Neural cell (in vitro differentiated cells): Measurements from ENCODE around the gene SPATS2. TPM values are rescaled to one million over a fixed set of nuclear protein-coding genes. Genes with fewer than 3 reads are reported as not detected.
"Not testable (repeated sequence)": the region's sequence is repeated elsewhere in the genome, so short reads cannot be mapped to it uniquely, and the experiment has no call there.

Experiments
- H2AFZ ChIP-seq: fragments of 200-600, 300-800 bp; sonication (generic), shearing (Covaris generic); 2 replicates; pipeline ENCODE4 v1.6.0; 2014; ENCODE audit warnings: low read depth, mild to moderate bottlenecking, antibody characterized with exemption, low read length, moderate library complexity
- H3F3A ChIP-seq: fragments of 200-600 bp; shearing (Covaris generic); 2 replicates; pipeline ENCODE4 v1.6.1; 2016; ENCODE audit warnings: mild to moderate bottlenecking, moderate library complexity, mixed read lengths, antibody characterized with exemption, low read length; ENCODE audit not compliant: insufficient read depth, poor library complexity, severe bottlenecking
- H3K27ac ChIP-seq: fragments of 200-600, 300-800 bp; sonication (generic), shearing (Covaris generic); 2 replicates; pipeline ENCODE4 v1.5.1; 2014; ENCODE audit warnings: mild to moderate bottlenecking, low read length, moderate library complexity
- H3K27me3 ChIP-seq: fragments of 300-800, 200-600 bp; sonication (generic), shearing (Covaris generic); 2 replicates; pipeline ENCODE4 v1.6.0; 2014; ENCODE audit warnings: mild to moderate bottlenecking, low read depth, low read length, moderate library complexity; ENCODE audit not compliant: insufficient read depth
- H3K36me3 ChIP-seq: fragments of 300-800, 200-600 bp; sonication (generic), shearing (Covaris generic); 2 replicates; pipeline ENCODE4 v1.5.1; 2014; ENCODE audit warnings: mild to moderate bottlenecking, antibody characterized with exemption, low read length, moderate library complexity; ENCODE audit not compliant: insufficient read depth
- H3K4me2 ChIP-seq: fragments of 300-800, 200-600 bp; sonication (generic), shearing (Covaris generic); 2 replicates; pipeline ENCODE4 v1.6.0; 2014; ENCODE audit warnings: mild to moderate bottlenecking, low read length
- H3K4me3 ChIP-seq: fragments of 300-800, 200-600 bp; sonication (generic), shearing (Covaris generic); 2 replicates; pipeline ENCODE4 v1.5.1; 2014; ENCODE audit warnings: mild to moderate bottlenecking, low read length, moderate library complexity
- H3K79me2 ChIP-seq: fragments of 200-600 bp; shearing (Covaris generic); replicated peaks from 2 replicates; pipeline ENCODE4 v1.6.0; 2014; ENCODE audit warnings: mild to moderate bottlenecking, low read length, moderate library complexity; ENCODE audit not compliant: insufficient read depth
- H3K9ac ChIP-seq: fragments of 300-800, 200-600 bp; sonication (generic), shearing (Covaris generic); 2 replicates; pipeline ENCODE4 v1.6.1; 2016; ENCODE audit warnings: mild to moderate bottlenecking, low read length, mixed read lengths
- H3K9me2 ChIP-seq: fragments of 200-600 bp; shearing (Covaris generic); 2 replicates; pipeline ENCODE4 v1.6.1; 2016; ENCODE audit warnings: mild to moderate bottlenecking, low read length, mixed read lengths; ENCODE audit not compliant: insufficient read depth
- H3K9me3 ChIP-seq: fragments of 200-600, 300-800 bp; sonication (generic), shearing (Covaris generic); 2 replicates; pipeline ENCODE4 v1.6.1; 2016; ENCODE audit warnings: mild to moderate bottlenecking, mixed run types, low read length, moderate library complexity, mixed read lengths
- H4K20me1 ChIP-seq: fragments of 200-600 bp; shearing (Covaris generic); 2 replicates; pipeline ENCODE4 v1.6.1; 2016; ENCODE audit warnings: mild to moderate bottlenecking, mixed run types; ENCODE audit not compliant: insufficient read depth
- CTCF ChIP-seq: fragments of 450-650 bp; IDR thresholded peaks from 2 replicates; pipeline ENCODE4 v1.5.1; 2014; ENCODE audit warnings: antibody characterized with exemption, mild to moderate bottlenecking, moderate library complexity; ENCODE audit not compliant: poor library complexity, severe bottlenecking
- EP300 ChIP-seq: fragments of 450-650 bp; conservative IDR thresholded peaks from 2 replicates; pipeline ENCODE4 v1.6.1; 2014; ENCODE audit warnings: antibody characterized with exemption, mild to moderate bottlenecking, moderate library complexity; ENCODE audit not compliant: poor library complexity, severe bottlenecking
- EZH2 ChIP-seq: fragments of 200-600, 300-800 bp; shearing (Covaris generic), sonication (generic); IDR thresholded peaks from 2 replicates; pipeline ENCODE4 v1.6.1; 2014; ENCODE audit warnings: antibody characterized with exemption, low read length, borderline replicate concordance, mild to moderate bottlenecking; ENCODE audit not compliant: insufficient read depth, poor library complexity, severe bottlenecking
- MXI1 ChIP-seq: fragments of 450-650 bp; conservative IDR thresholded peaks from 2 replicates; pipeline ENCODE4 v1.6.1; 2014; ENCODE audit warnings: antibody characterized with exemption, mild to moderate bottlenecking; ENCODE audit not compliant: poor library complexity, severe bottlenecking
- POLR2AphosphoS5 ChIP-seq: IDR thresholded peaks from 2 replicates; pipeline ENCODE4 v1.6.1; 2012
- RAD21 ChIP-seq: fragments of 450-650 bp; conservative IDR thresholded peaks from 2 replicates; pipeline ENCODE4 v1.6.1; 2014; ENCODE audit warnings: antibody characterized with exemption, mild to moderate bottlenecking, moderate library complexity
- REST ChIP-seq: IDR thresholded peaks from 2 replicates; pipeline ENCODE4 v1.6.1; 2012; ENCODE audit warnings: borderline replicate concordance
- SMC3 ChIP-seq: fragments of 450-650 bp; conservative IDR thresholded peaks from 2 replicates; pipeline ENCODE4 v1.6.1; 2014; ENCODE audit warnings: antibody characterized with exemption, mild to moderate bottlenecking, moderate library complexity; ENCODE audit not compliant: poor library complexity
- TAF1 ChIP-seq: IDR thresholded peaks from 2 replicates; pipeline ENCODE4 v1.6.1; 2012; ENCODE audit warnings: low read depth
- polyA plus RNA-seq: library from polyadenylated mRNA; depleted of rRNA; stranded (reverse); fragments of >200 nt; gene quantifications from 2 replicates; pipeline ENCODE4 v1.2.3, GENCODE V29; 2014

SPATS2 gene
- polyA plus RNA-seq, 1 donor from 2014 or later: 58.4 TPM

DNA sequence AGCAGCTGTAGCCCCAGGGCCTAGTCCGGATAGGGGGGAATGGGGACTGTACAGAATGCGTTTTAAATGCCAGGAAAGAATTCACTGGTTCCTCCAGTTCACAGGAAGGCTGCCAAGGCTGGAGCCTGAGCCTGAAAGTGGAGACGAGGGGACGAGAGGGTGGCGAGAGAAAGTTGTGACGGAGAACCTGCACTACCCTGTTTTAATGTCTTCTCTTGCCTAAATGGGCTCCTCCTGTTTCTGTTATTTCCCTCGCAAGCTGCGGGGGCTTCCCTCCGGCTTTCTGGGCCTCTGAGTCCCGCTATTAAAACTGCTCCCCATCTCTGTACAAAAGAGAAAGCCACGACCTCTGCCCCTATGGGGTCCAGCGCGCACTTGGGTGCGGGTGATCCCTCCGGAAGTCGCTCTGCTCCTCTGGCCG, 34.8 kb upstream of the SPATS2 start:
- Histone ChIP-seq H3K4me2 (no peak overlapping the region), H2AFZ (no peak overlapping the region), H3K27me3 (peaks cover 54% of the 10 kb centered on the region), H3F3A (no peaks in the 10 kb centered on the region), H3K9me2 (no peaks in the 10 kb centered on the region), H3K27ac (no peak overlapping the region), H3K79me2 (no peaks in the 10 kb centered on the region), H3K4me3 (no peak overlapping the region), H4K20me1 (no peaks in the 10 kb centered on the region), H3K36me3 (no peaks in the 10 kb centered on the region), H3K9ac (no peak overlapping the region), H3K9me3 (no peaks in the 10 kb centered on the region)
- no peak for TF ChIP-seq CTCF
- no peak for TF ChIP-seq POLR2AphosphoS5
- TF ChIP-seq RAD21: no peak
- TF ChIP-seq SMC3: no peak
- no peak for TF ChIP-seq EZH2
- no peak for TF ChIP-seq EP300
- TF ChIP-seq REST: no peak
- TF ChIP-seq TAF1: no peak
- no peak for TF ChIP-seq MXI1

- H3K27me3 ChIP-seq: peaks cover 59% of the 10 kb centered on the region
- no peaks in the 10 kb centered on the region for H4K20me1 ChIP-seq
- no peaks in the 10 kb centered on the region for H3F3A ChIP-seq
- no peaks in the 10 kb centered on the region for H3K79me2 ChIP-seq
- no peak for TF ChIP-seq CTCF
- no peak overlapping the region for H3K9ac ChIP-seq
- no peaks in the 10 kb centered on the region for H3K36me3 ChIP-seq
- no peaks in the 10 kb centered on the region for H3K9me3 ChIP-seq
- H3K4me2 ChIP-seq: no peak overlapping the region
- H2AFZ ChIP-seq: no peak overlapping the region
- H3K9me2 ChIP-seq: no peaks in the 10 kb centered on the region
- H3K4me3 ChIP-seq: no peak overlapping the region
- H3K27ac ChIP-seq: no peak overlapping the region
Measured at GRCh38 chr12:49332891-49333371, 34.3 kb upstream of the SPATS2 start.

GRCh38 chr12:49333778-49334177, 33.5 kb upstream of the SPATS2 start:
- H3K4me3 ChIP-seq, H3K9me2 ChIP-seq, H3K79me2 ChIP-seq, H3K27ac ChIP-seq, H3K4me2 ChIP-seq, H3K9ac ChIP-seq, H3K9me3 ChIP-seq, H3F3A ChIP-seq, H4K20me1 ChIP-seq, H3K36me3 ChIP-seq, H2AFZ ChIP-seq: not testable (repeated sequence)
- H3K27me3 ChIP-seq: peaks cover 66% of the 10 kb centered on the region
